ENCODE measurements around the gene PPL. TPM values are rescaled to one million over a fixed set of nuclear protein-coding genes. Genes with fewer than 3 reads are reported as not detected.

Gene PPL
- total and polyA plus RNA-seq, 2 of the 13 experiments (the other 11 are each of a cell fraction or from before 2014, with no cell fraction given), result 5.7 to 6.6 TPM

GRCh38 chr16:4944333-4945281 is 7.7 kb upstream of the PPL start (continued):
- TF ChIP-seq ZNF33A (CRISPR knock-in tag; IDR thresholded peaks at IDR 0.05; ENCODE audit: borderline replicate concordance) (no peak), HDAC2 (CRISPR knock-in tag; IDR thresholded peaks at IDR 0.05) (peak; percentile 89), ZNF746 (CRISPR knock-in tag; IDR thresholded peaks at IDR 0.05) (peak; percentile 95), NR2C2 (CRISPR knock-in tag; IDR thresholded peaks at IDR 0.05; ENCODE audit: borderline replicate concordance) (peak; percentile 35; the same call in 1 of the 2 replicates), STAT5B (CRISPR knock-in tag; IDR thresholded peaks at IDR 0.05) (no peak), ZNF75D (CRISPR knock-in tag; IDR thresholded peaks at IDR 0.05; ENCODE audit: borderline replicate concordance) (no peak), NFYC (CRISPR knock-in tag; IDR thresholded peaks at IDR 0.05) (no peak), MTA3 (CRISPR knock-in tag; IDR thresholded peaks at IDR 0.05) (no peak), HIC2 (CRISPR knock-in tag; IDR thresholded peaks at IDR 0.05; ENCODE audit: low read depth) (peak; percentile 99), RFX3 (CRISPR knock-in tag; IDR thresholded peaks at IDR 0.05) (no peak; the same call in 1 of the 2 replicates), DRAP1 (CRISPR knock-in tag; IDR thresholded peaks at IDR 0.05) (no peak), SOX5 (CRISPR knock-in tag; IDR thresholded peaks at IDR 0.05; ENCODE audit: borderline replicate concordance) (peak; percentile 92), ZNF3 (CRISPR knock-in tag; IDR thresholded peaks at IDR 0.05) (no peak), NPAS2 (CRISPR knock-in tag; IDR thresholded peaks at IDR 0.05; ENCODE audit: borderline replicate concordance) (no peak), TFAP4 (IDR thresholded peaks at IDR 0.05; ENCODE audit: borderline replicate concordance, low read depth) (peak; percentile 97), POGK (CRISPR knock-in tag; conservative IDR thresholded peaks at IDR 0.05) (peak; percentile 82), HNRNPLL (IDR thresholded peaks at IDR 0.05; ENCODE audit: low read depth, low read length, poor library complexity, severe bottlenecking) (peak; percentile 49), ZNF724P (CRISPR knock-in tag; IDR thresholded peaks at IDR 0.05; ENCODE audit: borderline replicate concordance) (peak; percentile 60), ZEB1 (IDR thresholded peaks at IDR 0.05; ENCODE audit: insufficient replicate concordance, low read depth) (peak; percentile 80), USF2 (IDR thresholded peaks at IDR 0.05; ENCODE audit: low read depth, low read length) (no peak), USF2 (CRISPR knock-in tag; IDR thresholded peaks at IDR 0.05; ENCODE audit: borderline replicate concordance) (no peak), ZSCAN31 (CRISPR knock-in tag; IDR thresholded peaks at IDR 0.05; ENCODE audit: low read depth) (no peak)

Data from HepG2 (cell line).